Testis (tissue), 2 donors: ENCODE measurements around the gene EPB41L1.

ENCODE experiments used
- CTCF ChIP-seq, 3 experiments: fragments of 450-650 bp in 2 of 3; fragments of 200-600 bp in 1 of 3; sonication (generic) in 1 of 3; IDR thresholded peaks; one replicate each; pipeline ENCODE4 v1.5.1; 2016 to 2019; ENCODE audit warnings: antibody characterized with exemption in 3 of 3, mild to moderate bottlenecking in 2 of 3, moderate library complexity in 1 of 3
- POLR2A ChIP-seq: fragments of 450-650 bp; IDR thresholded peaks from one replicate; pipeline ENCODE4 v1.6.1; 2017; ENCODE audit warnings: antibody characterized with exemption, mild to moderate bottlenecking, moderate library complexity

GRCh38 chr20:36218380-36219064, 64.0 kb downstream of the EPB41L1 start:
- TF ChIP-seq POLR2A (no peak), CTCF (IDR thresholded peaks at IDR 0.05) (no peak)
